Right lobe of liver (tissue), 6 donors: Measurements from ENCODE around the gene LUZP2. TPM values are rescaled to one million over a fixed set of nuclear protein-coding genes. Genes with fewer than 3 reads are reported as not detected.

ENCODE experiments used
- ATAC-seq, 4 donors: fragments of 200-7000 bp; cut with Tn5 transposase; one replicate each; pipeline ENCODE4 v1.9.1; 2020; ENCODE audit warnings: mild to moderate bottlenecking in 4 of 4, moderate library complexity in 4 of 4
- DNase-seq, 3 donors: peaks; one replicate each; pipeline ENCODE4 v3.0.0-alpha.2; 2020
- H3K27ac ChIP-seq, 3 donors: fragments of 200-600 bp; one replicate each; pipeline ENCODE4 v1.8.0; 2022
- H3K27me3 ChIP-seq, 2 donors: fragments of 200-600 bp; one replicate each; pipeline ENCODE4 v1.8.0; 2022
- H3K36me3 ChIP-seq, 4 donors: fragments of 200-600 bp; sonication (generic) in 1 of 4; one replicate each; pipeline versions ENCODE4 v1.5.1 to v1.8.0; 2017 to 2022; ENCODE audit warnings: control low read depth in 1 of 4
- H3K4me1 ChIP-seq, 4 donors: fragments of 200-600 bp; sonication (generic) in 1 of 4; one replicate each; pipeline versions ENCODE4 v1.5.1 to v1.8.0; 2017 to 2022; ENCODE audit warnings: control low read depth in 1 of 4
- H3K4me3 ChIP-seq, 3 donors: fragments of 200-600 bp; one replicate each; pipeline ENCODE4 v1.8.0; 2022
- H3K9me3 ChIP-seq, 4 donors: fragments of 200-600 bp; sonication (generic) in 1 of 4; one replicate each; pipeline versions ENCODE4 v1.5.1 to v1.8.0; 2017 to 2022; ENCODE audit warnings: control low read depth in 1 of 4
- CTCF ChIP-seq, 4 donors: fragments of 200-600 bp in 3 of 4; fragments of 450-650 bp in 1 of 4; IDR thresholded peaks; one replicate each; pipeline versions ENCODE4 v1.5.1 to v1.8.0; 2016 to 2022; ENCODE audit warnings: antibody characterized with exemption in 4 of 4, mild to moderate bottlenecking in 2 of 4
- POLR2A ChIP-seq: fragments of 450-650 bp; IDR thresholded peaks from one replicate; pipeline ENCODE4 v1.6.1; 2017; ENCODE audit warnings: antibody characterized with exemption, mild to moderate bottlenecking
- WGBS: methylation state at CpG from one replicate; pipeline ENCODE4 v1.1.6; 2018; ENCODE audit warnings: low coverage, low lambda C conversion rate; ENCODE audit not compliant: insufficient coverage; ENCODE audit errors: missing lambda C conversion rate; 5-methylcytosine and 5-hydroxymethylcytosine counted together
- intact Hi-C, 2 donors: fragments of 100-400 bp; cut with DNase I; formaldehyde crosslinking; loops; one replicate each; pipeline versions ENCODE4 v1.11.2 to v1.14.1; 2022
- long read RNA-seq: library from polyadenylated mRNA; unstranded; transcript quantifications from one replicate; pipeline ENCODE4 v2.0.0, GENCODE V29; 2019
- total RNA-seq, 6 experiments: library from RNA; depleted of rRNA in 2 of 6; stranded (reverse); fragments of >200 nt in 2 of 6; fragmentation: NEBNext Ultra II Directional in 3 of 6; extraction: Animal tissue kit (Norgen Biotek cat#: 25700) in 3 of 6; gene quantifications; one replicate each; pipeline versions ENCODE4 v1.1.0 to v1.2.4, GENCODE V29; 2016 to 2023
- donor health status: DM: no; HTN: yes; CAD: no.
- donor health status: DM: no; HTN: no; CAD: no.
- donor health status: DM: no; HTN: no; CAD: no.
- donor health status: DM: no; HTN: yes; CAD: no.
- donor health status: DM: no; HTN: yes; CAD: no.

Gene LUZP2
- not detected for total RNA-seq
- long read RNA-seq = 0 reads

GRCh38 chr11:24496736-24497725, at the start of gene LUZP2:
Gene LUZP2, plus strand, starts transcription at chr11:24497053.
- Histone ChIP-seq H3K9me3 (no peaks in the 10 kb centered on the region), H3K27ac (no peak within 1 kb of the TSS), H3K36me3 (no peaks in the 10 kb centered on the region), H3K27me3 (no peaks in the 10 kb centered on the region), H3K4me1 (peaks cover 0 to 9% (median 0%) of the 10 kb centered on the region in 4 donors), H3K4me3 (peak within 1 kb of the TSS in 2 of 3 donors; percentile 6 to 35)
- ATAC-seq (peak; percentile 41 to 63 (median 46)), DNase-seq (peak in 1 of 3 donors; percentile 19)
- intact Hi-C loops = no loop called here
- TF ChIP-seq CTCF (IDR thresholded peaks at IDR 0.05) (no peak), POLR2A (no peak)
- 2% methylated on average over 25 of the region's 65 CpGs for WGBS

GRCh38 chr11:24453129-24453718, 43.6 kb upstream of the LUZP2 start:
- no peak overlapping the region for H3K27ac ChIP-seq
- WGBS = 52% methylated on average over 3 of the region's 3 CpGs
- intact Hi-C loops = no loop called here
- no peaks in the 10 kb centered on the region for H3K36me3 ChIP-seq
- ATAC-seq = no peak
- no peak for DNase-seq
- H3K27me3 ChIP-seq = no peaks in the 10 kb centered on the region
- no peak for TF ChIP-seq POLR2A
- TF ChIP-seq CTCF (IDR thresholded peaks at IDR 0.05) = no peak
- H3K4me3 ChIP-seq = no peak overlapping the region
- H3K9me3 ChIP-seq = no peaks in the 10 kb centered on the region
- H3K4me1 ChIP-seq = no peaks in the 10 kb centered on the region

DNA sequence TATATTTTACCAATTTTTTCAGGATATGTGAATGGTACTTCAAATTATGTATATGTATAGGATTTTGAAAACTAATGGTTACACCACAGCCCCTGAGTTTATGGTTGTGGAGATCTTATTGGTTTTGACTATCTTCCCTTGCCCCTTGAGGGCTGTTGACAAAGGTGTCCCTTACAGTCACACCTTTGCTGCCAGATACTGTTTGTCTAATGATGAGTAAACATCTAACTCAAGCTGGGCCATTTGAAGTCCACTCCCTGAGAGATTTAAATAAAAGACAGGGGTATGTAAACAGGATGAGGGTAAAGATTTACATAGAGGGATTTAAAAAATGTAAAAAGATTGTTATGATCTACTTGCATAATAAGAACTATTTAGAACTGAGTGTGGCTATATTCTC, 38.9 kb upstream of the LUZP2 start:
- no peaks in the 10 kb centered on the region for H3K4me1 ChIP-seq
- no peak for DNase-seq
- ATAC-seq = no peak
- H3K9me3 ChIP-seq = no peaks in the 10 kb centered on the region
- H3K27me3 ChIP-seq = no peaks in the 10 kb centered on the region
- TF ChIP-seq CTCF (IDR thresholded peaks at IDR 0.05) (no peak), POLR2A (no peak)
- no peak overlapping the region for H3K27ac ChIP-seq
- no peaks in the 10 kb centered on the region for H3K36me3 ChIP-seq
- no peak overlapping the region for H3K4me3 ChIP-seq
- intact Hi-C loops = no loop called here

- 89% methylated on average over 1 of the region's 1 CpG for WGBS
- H3K4me3 ChIP-seq = no peak overlapping the region
- no peaks in the 10 kb centered on the region for H3K27me3 ChIP-seq
- no peaks in the 10 kb centered on the region for H3K4me1 ChIP-seq
- no peak for DNase-seq
- ATAC-seq = no peak
- no peaks in the 10 kb centered on the region for H3K9me3 ChIP-seq
- no peak overlapping the region for H3K27ac ChIP-seq
- intact Hi-C loops = no loop called here
- no peak for TF ChIP-seq POLR2A
- TF ChIP-seq CTCF (IDR thresholded peaks at IDR 0.05) = no peak
- H3K36me3 ChIP-seq = no peaks in the 10 kb centered on the region
Measured at GRCh38 chr11:24470431-24470830, 26.4 kb upstream of the LUZP2 start.
